ENCODE measurements around the gene RIPK4. TPM values are rescaled to one million over a fixed set of nuclear protein-coding genes. Genes with fewer than 3 reads are reported as not detected.

The RIPK4 gene
- total RNA-seq, 4 donors from 2014 or later: 4.4 to 20.5 (median 10.6) TPM

DNA sequence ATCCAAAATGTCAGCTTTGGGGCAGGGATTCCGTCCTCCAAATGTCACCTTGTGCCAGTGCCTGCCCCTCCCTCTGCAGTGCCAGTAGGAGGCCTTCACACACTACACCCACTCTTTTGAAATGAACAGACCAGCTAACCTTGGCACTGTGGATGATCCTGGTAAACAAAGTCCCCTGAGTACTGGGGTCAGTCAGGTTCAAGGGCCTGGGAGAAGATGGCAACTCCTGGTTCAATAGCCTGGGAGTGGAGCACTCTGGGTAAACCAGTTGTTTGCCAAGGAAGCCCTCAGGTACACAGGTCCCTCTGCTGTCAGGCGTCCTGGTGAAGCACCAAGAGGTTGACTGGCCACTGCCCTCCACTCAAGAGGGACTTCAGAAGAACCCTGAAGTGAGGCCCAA is 30.4 kb downstream of the RIPK4 start:
- Histone ChIP-seq H3K36me3 (no peaks in the 10 kb centered on the region), H3K27me3 (peaks cover 5% of the 10 kb centered on the region), H3K27ac (no peak overlapping the region), H3K9me3 (peaks cover 0 to 6% of the 10 kb centered on the region in 2 donors), H3K4me3 (no peak overlapping the region), H3K4me1 (no peaks in the 10 kb centered on the region)
- intact Hi-C loops (cut with DNase I; ENCODE audit: low total_unique reads) (no loop called here), in situ Hi-C loops (cut with MboI; ENCODE audit: low pct_ligation_motif_present in 1 of 4, low pct_unique_long_range_greater_than_20kb in 1 of 4, low sequenced_read_pairs in 3 of 4) (no loop called here)
- TF ChIP-seq POLR2A (IDR thresholded peaks at IDR 0.05) (no peak), EP300 (IDR thresholded peaks at IDR 0.05; ENCODE audit: low read depth) (no peak), POLR2AphosphoS5 (IDR thresholded peaks at IDR 0.05) (no peak)
- no peak for DNase-seq
- 91% methylated on average over 2 of the region's 2 CpGs; no CpG with 5 or more reads in 1 of the 2 donors for WGBS, 2 donors (ENCODE audit: low coverage in 1 of 2)

DNA sequence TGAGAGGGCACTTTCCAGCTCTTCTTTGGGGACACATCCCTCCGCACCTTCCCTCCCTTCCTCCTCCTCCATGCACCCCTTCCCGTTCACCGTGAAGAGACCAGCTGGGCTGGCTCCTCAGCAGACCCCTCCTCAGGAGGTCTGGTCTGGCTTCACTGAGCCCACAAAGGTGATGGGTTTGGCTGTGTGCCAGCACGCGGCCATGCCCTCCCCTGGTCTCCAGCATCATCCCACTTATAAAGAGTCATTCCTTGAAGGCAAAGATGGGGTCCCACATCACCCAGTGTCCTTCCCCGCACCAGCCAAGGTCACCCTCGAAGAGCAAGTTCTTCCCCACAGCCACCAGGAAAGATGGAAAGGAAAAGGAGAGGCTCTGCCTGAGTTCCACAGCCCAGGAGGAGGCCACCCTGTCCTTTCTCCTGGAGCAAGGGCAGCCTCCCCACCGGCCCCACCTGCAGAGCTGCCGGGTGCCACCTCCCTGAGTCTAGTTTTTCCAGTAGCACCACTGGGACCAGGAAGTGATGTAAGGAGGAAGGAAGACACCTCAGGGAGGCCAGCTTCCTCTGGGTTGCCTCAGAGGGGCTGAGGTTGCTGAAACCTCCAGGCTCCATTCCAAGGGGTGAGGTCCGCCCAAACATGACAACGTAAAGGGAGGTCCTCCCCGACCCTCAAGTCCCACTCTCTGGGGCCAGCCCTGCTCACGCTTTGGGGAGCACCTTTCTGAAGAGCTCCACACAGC is 32.7 kb downstream of the RIPK4 start:
- no peaks in the 10 kb centered on the region for H3K4me1 ChIP-seq
- 90% methylated on average over 13 of the region's 13 CpGs; no CpG with 5 or more reads in 1 of the 2 donors for whole genome bisulfite sequencing, 2 donors (ENCODE audit: low coverage in 1 of 2)
- H3K27ac ChIP-seq: no peak overlapping the region
- peaks cover 0 to 6% of the 10 kb centered on the region in 2 donors for H3K9me3 ChIP-seq
- peaks cover 10% of the 10 kb centered on the region for H3K27me3 ChIP-seq
- in situ Hi-C loops (cut with MboI; ENCODE audit: low pct_ligation_motif_present in 1 of 4, low pct_unique_long_range_greater_than_20kb in 1 of 4, low sequenced_read_pairs in 3 of 4): no loop called here
- no peak for TF ChIP-seq EP300 (IDR thresholded peaks at IDR 0.05; ENCODE audit: low read depth)
- TF ChIP-seq, protein P1, sequence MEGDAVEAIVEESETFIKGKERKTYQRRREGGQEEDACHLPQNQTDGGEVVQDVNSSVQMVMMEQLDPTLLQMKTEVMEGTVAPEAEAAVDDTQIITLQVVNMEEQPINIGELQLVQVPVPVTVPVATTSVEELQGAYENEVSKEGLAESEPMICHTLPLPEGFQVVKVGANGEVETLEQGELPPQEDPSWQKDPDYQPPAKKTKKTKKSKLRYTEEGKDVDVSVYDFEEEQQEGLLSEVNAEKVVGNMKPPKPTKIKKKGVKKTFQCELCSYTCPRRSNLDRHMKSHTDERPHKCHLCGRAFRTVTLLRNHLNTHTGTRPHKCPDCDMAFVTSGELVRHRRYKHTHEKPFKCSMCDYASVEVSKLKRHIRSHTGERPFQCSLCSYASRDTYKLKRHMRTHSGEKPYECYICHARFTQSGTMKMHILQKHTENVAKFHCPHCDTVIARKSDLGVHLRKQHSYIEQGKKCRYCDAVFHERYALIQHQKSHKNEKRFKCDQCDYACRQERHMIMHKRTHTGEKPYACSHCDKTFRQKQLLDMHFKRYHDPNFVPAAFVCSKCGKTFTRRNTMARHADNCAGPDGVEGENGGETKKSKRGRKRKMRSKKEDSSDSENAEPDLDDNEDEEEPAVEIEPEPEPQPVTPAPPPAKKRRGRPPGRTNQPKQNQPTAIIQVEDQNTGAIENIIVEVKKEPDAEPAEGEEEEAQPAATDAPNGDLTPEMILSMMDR (IDR thresholded peaks at IDR 0.05): no peak
- TF ChIP-seq POLR2A (IDR thresholded peaks at IDR 0.05): no peak
- TF ChIP-seq POLR2AphosphoS5 (IDR thresholded peaks at IDR 0.05): no peak
- H3K4me3 ChIP-seq: no peak overlapping the region
- no peak for DNase-seq
- intact Hi-C loops (cut with DNase I; ENCODE audit: low total_unique reads): no loop called here
- no peaks in the 10 kb centered on the region for H3K36me3 ChIP-seq

DNA sequence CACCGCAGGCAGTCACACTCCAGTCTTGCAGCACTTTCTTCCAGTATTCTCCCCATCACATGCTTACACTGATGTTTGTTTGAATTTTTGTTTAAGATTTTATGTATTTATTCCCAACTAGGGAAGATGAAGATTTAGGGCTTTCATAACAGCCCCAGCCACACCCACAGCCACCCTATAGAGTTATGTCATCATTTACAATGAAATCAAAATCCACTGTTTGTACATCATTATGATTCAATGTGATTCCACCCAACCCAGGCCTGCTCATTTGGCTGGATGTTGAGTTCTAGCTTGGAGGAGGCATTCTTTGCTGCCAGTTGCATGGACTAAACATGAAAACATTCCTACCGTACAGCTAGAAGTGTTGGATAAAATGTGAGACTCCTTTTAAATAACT is 35.8 kb downstream of the RIPK4 start:
- H3K4me3 ChIP-seq: no peak overlapping the region
- no peaks in the 10 kb centered on the region for H3K36me3 ChIP-seq
- in situ Hi-C loops (cut with MboI; ENCODE audit: low pct_ligation_motif_present in 1 of 4, low pct_unique_long_range_greater_than_20kb in 1 of 4, low sequenced_read_pairs in 3 of 4): no loop called here
- DNase-seq: no peak
- no peak overlapping the region for H3K27ac ChIP-seq
- no peaks in the 10 kb centered on the region for H3K9me3 ChIP-seq
- 70 to 89% methylated on average over 2 of the region's 2 CpGs for WGBS, 2 donors (ENCODE audit: low coverage in 1 of 2)
- H3K27me3 ChIP-seq: peaks cover 22% of the 10 kb centered on the region
- intact Hi-C loops (cut with DNase I; ENCODE audit: low total_unique reads): no loop called here
- H3K4me1 ChIP-seq: no peaks in the 10 kb centered on the region
- TF ChIP-seq, protein P1 (IDR thresholded peaks at IDR 0.05): no peak
- TF ChIP-seq EP300 (IDR thresholded peaks at IDR 0.05; ENCODE audit: low read depth): no peak
- TF ChIP-seq POLR2A (IDR thresholded peaks at IDR 0.05): no peak
- no peak for TF ChIP-seq POLR2AphosphoS5 (IDR thresholded peaks at IDR 0.05)

DNA sequence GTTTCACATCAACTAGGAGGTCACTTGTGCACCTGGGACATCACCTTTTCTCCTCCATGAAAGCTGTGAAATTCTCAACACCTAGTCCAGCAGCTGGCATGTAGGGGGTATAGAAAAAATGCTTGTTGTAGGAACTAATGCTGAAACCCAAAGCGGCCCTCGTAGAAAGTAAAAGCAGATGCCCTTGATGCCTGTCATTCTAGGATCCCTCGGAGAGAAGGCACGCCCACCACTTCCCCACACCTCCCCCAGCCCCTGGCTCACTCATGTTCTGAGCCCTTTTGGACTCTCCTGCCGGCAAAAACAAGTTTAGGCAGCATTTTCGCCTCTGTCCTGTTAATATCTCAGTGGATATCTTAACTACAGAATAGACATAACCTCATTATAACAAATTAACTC is 36.5 kb downstream of the RIPK4 start:
- Histone ChIP-seq H3K4me1 (no peaks in the 10 kb centered on the region), H3K4me3 (no peak overlapping the region), H3K36me3 (no peaks in the 10 kb centered on the region), H3K27ac (no peak overlapping the region), H3K27me3 (peaks cover 30% of the 10 kb centered on the region), H3K9me3 (no peaks in the 10 kb centered on the region)
- no peak for DNase-seq
- intact Hi-C loops (cut with DNase I; ENCODE audit: low total_unique reads): no loop called here
- WGBS, 2 donors (ENCODE audit: low coverage in 1 of 2): 47 to 80% methylated on average over 1 to 6 of the region's 6 CpGs
- TF ChIP-seq POLR2A (IDR thresholded peaks at IDR 0.05) (no peak), EP300 (IDR thresholded peaks at IDR 0.05; ENCODE audit: low read depth) (no peak), POLR2AphosphoS5 (IDR thresholded peaks at IDR 0.05) (no peak)
- TF ChIP-seq, protein P1 (IDR thresholded peaks at IDR 0.05): no peak
- in situ Hi-C loops (cut with MboI; ENCODE audit: low pct_ligation_motif_present in 1 of 4, low pct_unique_long_range_greater_than_20kb in 1 of 4, low sequenced_read_pairs in 3 of 4): no loop called here

All from transverse colon (tissue), 4 donors.